GM12873 (cell line): ENCODE results near the gene SART1.

Experiments used
- TF ChIP-seq, protein P1 (sequence below): IDR thresholded peaks from 2 replicates; pipeline ENCODE4 v1.5.1; 2012; ENCODE audit warnings: low read depth, mild to moderate bottlenecking, moderate library complexity, low read length, control low read depth; ENCODE audit not compliant: insufficient read depth; ENCODE audit errors: missing control alignments

Gene SART1

DNA sequence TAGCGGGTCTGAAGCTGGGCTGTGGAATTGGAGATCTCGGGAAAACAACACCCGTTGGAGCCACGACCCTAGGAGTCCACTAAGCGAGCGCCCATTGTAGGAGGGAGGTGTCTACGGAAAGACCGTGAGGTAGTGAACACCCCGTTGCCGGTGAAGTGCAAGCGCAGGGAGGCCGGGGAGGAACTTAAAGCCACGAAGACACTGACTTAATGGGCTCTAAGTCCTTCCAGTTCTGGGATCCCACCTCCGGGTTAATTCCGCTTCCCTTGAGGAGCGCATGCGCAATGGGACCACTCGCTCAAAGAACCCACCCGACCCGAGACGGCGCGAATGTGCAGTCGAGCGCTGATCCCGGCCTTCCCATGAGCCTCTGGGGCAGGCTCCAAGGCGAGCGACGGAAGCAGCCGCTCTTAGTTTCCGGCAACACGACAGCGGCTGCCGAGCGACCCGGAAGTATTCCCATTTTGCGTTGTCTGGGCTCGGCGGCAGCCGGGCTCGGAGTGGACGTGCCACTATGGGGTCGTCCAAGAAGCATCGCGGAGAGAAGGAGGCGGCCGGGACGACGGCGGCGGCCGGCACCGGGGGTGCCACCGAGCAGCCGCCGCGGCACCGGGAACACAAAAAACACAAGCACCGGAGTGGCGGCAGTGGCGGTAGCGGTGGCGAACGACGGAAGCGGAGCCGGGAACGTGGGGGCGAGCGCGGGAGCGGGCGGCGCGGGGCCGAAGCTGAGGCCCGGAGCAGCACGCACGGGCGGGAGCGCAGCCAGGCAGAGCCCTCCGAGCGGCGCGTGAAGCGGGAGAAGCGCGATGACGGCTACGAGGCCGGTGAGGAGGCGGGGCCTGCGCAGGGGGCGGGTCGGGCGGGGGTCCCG lies at the start of gene SART1:
Gene SART1, plus strand, starts transcription at position 468 of the 874 bp plus-strand sequence. Its CDS starts 47 bp downstream, at position 515.
- TF ChIP-seq, protein P1, sequence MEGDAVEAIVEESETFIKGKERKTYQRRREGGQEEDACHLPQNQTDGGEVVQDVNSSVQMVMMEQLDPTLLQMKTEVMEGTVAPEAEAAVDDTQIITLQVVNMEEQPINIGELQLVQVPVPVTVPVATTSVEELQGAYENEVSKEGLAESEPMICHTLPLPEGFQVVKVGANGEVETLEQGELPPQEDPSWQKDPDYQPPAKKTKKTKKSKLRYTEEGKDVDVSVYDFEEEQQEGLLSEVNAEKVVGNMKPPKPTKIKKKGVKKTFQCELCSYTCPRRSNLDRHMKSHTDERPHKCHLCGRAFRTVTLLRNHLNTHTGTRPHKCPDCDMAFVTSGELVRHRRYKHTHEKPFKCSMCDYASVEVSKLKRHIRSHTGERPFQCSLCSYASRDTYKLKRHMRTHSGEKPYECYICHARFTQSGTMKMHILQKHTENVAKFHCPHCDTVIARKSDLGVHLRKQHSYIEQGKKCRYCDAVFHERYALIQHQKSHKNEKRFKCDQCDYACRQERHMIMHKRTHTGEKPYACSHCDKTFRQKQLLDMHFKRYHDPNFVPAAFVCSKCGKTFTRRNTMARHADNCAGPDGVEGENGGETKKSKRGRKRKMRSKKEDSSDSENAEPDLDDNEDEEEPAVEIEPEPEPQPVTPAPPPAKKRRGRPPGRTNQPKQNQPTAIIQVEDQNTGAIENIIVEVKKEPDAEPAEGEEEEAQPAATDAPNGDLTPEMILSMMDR: no peak

DNA sequence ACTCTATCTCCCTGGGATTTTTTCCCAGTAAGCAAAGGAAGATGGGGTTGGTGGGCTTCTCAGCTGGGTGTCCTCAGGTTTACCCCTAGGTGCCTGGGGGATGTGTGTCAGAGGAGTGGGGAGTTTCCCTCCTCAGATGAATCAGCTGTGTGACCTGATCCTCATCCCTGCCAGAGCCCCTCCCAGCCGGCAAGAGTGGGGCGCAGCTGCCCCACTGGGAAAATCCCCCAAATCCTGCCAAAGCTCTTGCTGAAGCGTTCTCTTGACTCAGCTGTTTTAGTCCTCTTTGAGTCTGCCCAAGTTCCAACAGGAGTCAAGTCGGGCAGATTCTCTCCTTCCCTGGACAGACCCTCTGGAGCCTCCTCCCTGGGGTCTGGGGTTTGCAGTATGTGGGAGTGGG lies 48.7 kb upstream of the SART1 start:
- TF ChIP-seq, protein P1: no peak

GRCh38 chr11:65915101-65915820 lies 46.3 kb upstream of the SART1 start:
- TF ChIP-seq, protein P1: no peak

DNA sequence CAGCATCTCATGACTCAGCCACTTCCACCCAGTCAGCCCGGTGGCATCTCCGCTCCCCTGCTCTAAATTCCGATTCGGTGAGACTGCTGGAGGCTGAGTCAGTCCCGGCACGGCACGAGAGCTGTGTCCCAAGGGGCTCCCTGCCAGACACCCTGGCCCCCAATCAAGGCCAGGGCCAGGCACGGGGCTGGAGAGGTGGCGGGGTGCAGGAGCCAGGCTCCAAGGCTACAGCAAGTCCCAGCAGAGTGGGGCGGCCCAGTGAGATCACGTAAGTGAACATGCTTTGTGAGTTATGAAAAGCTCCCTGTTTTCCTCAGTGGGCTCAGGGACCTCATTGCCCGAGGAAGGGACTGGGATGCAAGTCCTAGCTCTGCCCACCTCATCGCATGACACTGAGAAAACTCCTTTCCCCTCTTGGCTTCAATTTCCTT lies 45.7 kb upstream of the SART1 start:
- TF ChIP-seq, protein P1: no peak

DNA sequence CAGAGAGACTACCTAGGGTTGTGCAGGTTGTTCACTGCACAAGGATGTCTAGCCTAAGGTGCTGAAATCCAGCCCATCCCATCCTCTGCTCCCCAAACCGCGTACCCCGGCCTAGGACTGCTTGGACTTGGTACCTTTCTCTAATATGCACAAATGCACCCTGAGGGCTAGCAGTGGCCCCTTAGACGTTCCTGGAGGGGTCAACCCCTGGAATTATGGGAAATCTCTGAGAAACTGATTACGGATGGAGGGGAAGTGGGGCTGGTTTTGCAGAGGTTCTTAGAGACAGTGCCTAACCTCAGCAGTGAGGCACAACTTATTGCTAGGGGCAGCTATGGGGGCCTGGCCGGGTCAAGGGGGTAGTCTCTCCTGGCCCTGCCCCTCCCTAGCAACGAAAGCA lies 45.1 kb upstream of the SART1 start:
- TF ChIP-seq, protein P1: no peak

- TF ChIP-seq, protein P1: no peak
These were observed 44.5 kb upstream of the SART1 start for GRCh38 chr11:65917077-65917433.
